Endodermal cell (in vitro differentiated cells): ENCODE data around the gene LARGE1. TPM values are rescaled to one million over a fixed set of nuclear protein-coding genes. Genes with fewer than 3 reads are reported as not detected.

ENCODE experiments used
- DNase-seq: peaks from one replicate; pipeline ENCODE4 v3.0.0-alpha.2; 2017
- H3K27ac ChIP-seq: 2 replicates; pipeline ENCODE4 v1.5.1; 2013; ENCODE audit warnings: mild to moderate bottlenecking, low read depth, low read length, moderate library complexity
- H3K27me3 ChIP-seq: 2 replicates; pipeline ENCODE4 v1.6.1; 2013; ENCODE audit warnings: mild to moderate bottlenecking, low read length, moderate library complexity; ENCODE audit not compliant: insufficient read depth, control insufficient read depth, poor library complexity, severe bottlenecking
- H3K36me3 ChIP-seq: 2 replicates; pipeline ENCODE4 v1.7.0; 2013; ENCODE audit warnings: mild to moderate bottlenecking, low read length, moderate library complexity; ENCODE audit not compliant: control insufficient read depth, insufficient read depth
- H3K4me1 ChIP-seq: one replicate; pipeline ENCODE4 v1.7.0; 2013; ENCODE audit warnings: low read length; ENCODE audit not compliant: control insufficient read depth, insufficient read depth
- H3K4me3 ChIP-seq: 2 replicates; pipeline ENCODE4 v1.5.1; 2013; ENCODE audit warnings: mild to moderate bottlenecking, low read length, moderate library complexity
- H3K9ac ChIP-seq: 2 replicates; pipeline ENCODE4 v1.6.1; 2013; ENCODE audit warnings: mild to moderate bottlenecking, low read length, moderate library complexity; ENCODE audit not compliant: poor library complexity, severe bottlenecking; ENCODE audit errors: extremely low read depth
- H3K9me3 ChIP-seq: 2 replicates; pipeline ENCODE4 v1.6.1; 2013; ENCODE audit warnings: mild to moderate bottlenecking, low read length, moderate library complexity; ENCODE audit not compliant: control insufficient read depth
- H3K27ac Mint-ChIP-seq: 2 replicates; pipeline ENCODE4 v1.8.0; 2020; ENCODE audit warnings: mixed read lengths
- H3K27me3 Mint-ChIP-seq: 2 replicates; pipeline ENCODE4 v1.8.0; 2021; ENCODE audit warnings: mild to moderate bottlenecking, mixed read lengths; ENCODE audit not compliant: insufficient read depth
- H3K36me3 Mint-ChIP-seq: 2 replicates; pipeline ENCODE4 v1.8.0; 2020; ENCODE audit warnings: low read depth, mixed read lengths
- H3K4me1 Mint-ChIP-seq: 2 replicates; pipeline ENCODE4 v1.8.0; 2020; ENCODE audit warnings: mixed read lengths
- H3K4me3 Mint-ChIP-seq: 2 replicates; pipeline ENCODE4 v1.8.0; 2020; ENCODE audit warnings: mild to moderate bottlenecking, moderate library complexity, mixed read lengths
- H3K9me3 Mint-ChIP-seq: 2 replicates; pipeline ENCODE4 v1.8.0; 2020; ENCODE audit warnings: mild to moderate bottlenecking, mixed read lengths
- WGBS, 2 experiments: methylation state at CpG; one replicate each; pipeline versions ENCODE4 v1.1.5 to v1.1.7; 2013; ENCODE audit warnings: missing lambda C conversion rate in 2 of 2, mixed read lengths in 1 of 2; ENCODE audit not compliant: insufficient coverage in 1 of 2, insufficient read length in 1 of 2; 5-methylcytosine and 5-hydroxymethylcytosine counted together
- total RNA-seq, 2 donors: library from RNA; stranded (reverse); fragmentation: NEBNext Ultra II Directional in 1 of 2; extraction: Animal tissue kit (Norgen Biotek cat#: 25700) in 1 of 2; gene quantifications; 2 replicates in 1 of 2; 3 replicates in 1 of 2; pipeline ENCODE4 v1.2.1, GENCODE V29; 2021
- TF ChIP-seq, protein P1 (sequence below): fragments of 200-600 bp; sonication (generic); conservative IDR thresholded peaks from 2 replicates; pipeline ENCODE4 v1.5.0; 2021; ENCODE audit warnings: antibody characterized with exemption, mild to moderate bottlenecking

LARGE1 gene
- total RNA-seq, 2 donors from 2014 or later = 17.5 to 24.3 TPM

DNA sequence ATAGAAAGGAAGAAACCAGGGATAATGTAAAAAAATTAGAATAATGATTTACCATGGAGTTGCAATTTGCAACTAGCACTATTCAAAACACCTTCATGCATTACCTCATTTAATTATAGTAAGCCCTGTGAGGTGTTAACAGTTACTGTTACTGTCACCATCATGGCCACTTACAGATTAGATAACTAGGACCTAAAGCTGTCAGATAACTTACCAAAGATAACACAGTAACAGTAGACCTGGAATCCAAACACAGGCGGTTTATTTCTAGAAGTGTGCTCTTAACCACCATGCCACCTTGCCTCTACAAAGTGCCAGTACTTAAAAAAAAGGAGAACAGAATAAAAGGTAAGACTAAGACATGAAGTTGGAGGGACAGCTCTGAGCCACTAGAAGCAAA, 11.1 kb upstream of the LARGE1 start:
- Histone ChIP-seq H3K27ac (no peak overlapping the region), H3K36me3 (no peaks in the 10 kb centered on the region), H3K27me3 (peaks cover 14% of the 10 kb centered on the region), H3K4me3 (no peak overlapping the region), H3K4me1 (peaks cover 10% of the 10 kb centered on the region), H3K9me3 (no peaks in the 10 kb centered on the region), H3K9ac (no peak overlapping the region)
- WGBS, 2 experiments = 53% methylated on average over 1 of the region's 1 CpG; no CpG with 5 or more reads in 1 of the 2 experiments
- H3K4me3 Mint-ChIP-seq = no peak overlapping the region
- no peak overlapping the region for H3K27ac Mint-ChIP-seq
- TF ChIP-seq, protein P1, sequence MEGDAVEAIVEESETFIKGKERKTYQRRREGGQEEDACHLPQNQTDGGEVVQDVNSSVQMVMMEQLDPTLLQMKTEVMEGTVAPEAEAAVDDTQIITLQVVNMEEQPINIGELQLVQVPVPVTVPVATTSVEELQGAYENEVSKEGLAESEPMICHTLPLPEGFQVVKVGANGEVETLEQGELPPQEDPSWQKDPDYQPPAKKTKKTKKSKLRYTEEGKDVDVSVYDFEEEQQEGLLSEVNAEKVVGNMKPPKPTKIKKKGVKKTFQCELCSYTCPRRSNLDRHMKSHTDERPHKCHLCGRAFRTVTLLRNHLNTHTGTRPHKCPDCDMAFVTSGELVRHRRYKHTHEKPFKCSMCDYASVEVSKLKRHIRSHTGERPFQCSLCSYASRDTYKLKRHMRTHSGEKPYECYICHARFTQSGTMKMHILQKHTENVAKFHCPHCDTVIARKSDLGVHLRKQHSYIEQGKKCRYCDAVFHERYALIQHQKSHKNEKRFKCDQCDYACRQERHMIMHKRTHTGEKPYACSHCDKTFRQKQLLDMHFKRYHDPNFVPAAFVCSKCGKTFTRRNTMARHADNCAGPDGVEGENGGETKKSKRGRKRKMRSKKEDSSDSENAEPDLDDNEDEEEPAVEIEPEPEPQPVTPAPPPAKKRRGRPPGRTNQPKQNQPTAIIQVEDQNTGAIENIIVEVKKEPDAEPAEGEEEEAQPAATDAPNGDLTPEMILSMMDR = no peak
- H3K4me1 Mint-ChIP-seq = peaks cover 14% of the 10 kb centered on the region
- DNase-seq = no peak
- peaks cover 81% of the 10 kb centered on the region for H3K27me3 Mint-ChIP-seq
- no peaks in the 10 kb centered on the region for H3K9me3 Mint-ChIP-seq
- H3K36me3 Mint-ChIP-seq = no peaks in the 10 kb centered on the region

DNA sequence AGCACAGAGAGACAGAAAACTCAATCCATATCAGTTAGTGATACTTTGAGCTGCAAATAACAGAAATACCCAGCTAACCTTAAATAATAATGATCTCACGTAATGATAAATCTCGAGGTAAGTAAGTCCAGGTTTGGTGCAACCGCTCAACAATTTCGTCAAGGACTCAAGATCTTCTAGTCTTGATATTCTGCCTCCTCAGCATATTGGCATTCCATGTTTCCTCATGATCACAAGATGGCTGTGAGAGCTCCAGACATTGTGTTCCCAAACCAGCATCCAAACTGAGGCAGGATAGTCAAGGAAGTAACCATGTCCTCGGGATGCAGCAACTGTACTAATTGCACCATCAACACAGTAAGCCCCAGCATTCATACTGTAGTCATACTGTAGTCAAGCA, 7.5 kb upstream of the LARGE1 start:
- TF ChIP-seq, protein P1 = no peak
- DNase-seq = no peak
- peaks cover 22% of the 10 kb centered on the region for H3K27me3 ChIP-seq
- 91 to 95% methylated on average over 5 of the region's 5 CpGs for WGBS, 2 experiments
- H3K4me3 ChIP-seq = no peak overlapping the region
- no peak overlapping the region for H3K9ac ChIP-seq
- H3K4me1 Mint-ChIP-seq = peaks cover 40% of the 10 kb centered on the region
- H3K27ac ChIP-seq = no peak overlapping the region
- peaks cover 60% of the 10 kb centered on the region for H3K27me3 Mint-ChIP-seq
- no peaks in the 10 kb centered on the region for H3K36me3 ChIP-seq
- no peaks in the 10 kb centered on the region for H3K36me3 Mint-ChIP-seq
- no peak overlapping the region for H3K27ac Mint-ChIP-seq
- peaks cover 17% of the 10 kb centered on the region for H3K4me1 ChIP-seq
- no peak overlapping the region for H3K4me3 Mint-ChIP-seq
- H3K9me3 Mint-ChIP-seq = no peaks in the 10 kb centered on the region
- H3K9me3 ChIP-seq = no peaks in the 10 kb centered on the region

DNA sequence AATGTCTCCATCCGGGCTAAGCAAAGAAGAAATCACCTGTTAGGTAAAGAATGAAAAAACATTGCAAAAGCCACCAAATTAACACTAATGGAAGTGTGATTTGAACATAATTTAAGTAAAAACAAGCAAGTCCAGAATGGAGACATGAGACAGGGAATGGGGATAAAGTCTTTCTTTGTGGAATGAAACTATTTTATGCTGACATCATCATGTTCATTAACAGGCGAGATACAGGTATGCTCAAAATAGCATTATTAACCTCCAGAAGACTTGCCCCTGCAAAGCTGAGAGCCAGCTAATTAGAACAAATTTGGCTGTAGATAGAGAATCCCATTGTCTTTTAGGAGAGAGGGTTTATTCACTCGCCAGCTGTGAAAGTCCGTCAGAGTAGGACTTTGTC, 4.9 kb upstream of the LARGE1 start:
- TF ChIP-seq, protein P1 = no peak
- H3K27ac ChIP-seq = no peak overlapping the region
- H3K4me3 ChIP-seq = no peak overlapping the region
- Mint-ChIP-seq H3K4me1 (peaks cover 39% of the 10 kb centered on the region), H3K36me3 (no peaks in the 10 kb centered on the region), H3K4me3 (no peak overlapping the region), H3K9me3 (no peaks in the 10 kb centered on the region), H3K27me3 (peaks cover 54% of the 10 kb centered on the region), H3K27ac (no peak overlapping the region)
- no peaks in the 10 kb centered on the region for H3K9me3 ChIP-seq
- no peaks in the 10 kb centered on the region for H3K36me3 ChIP-seq
- DNase-seq = no peak
- peaks cover 14% of the 10 kb centered on the region for H3K4me1 ChIP-seq
- H3K9ac ChIP-seq = no peak overlapping the region
- peaks cover 26% of the 10 kb centered on the region for H3K27me3 ChIP-seq
- 61 to 67% methylated on average over 3 to 4 of the region's 4 CpGs for WGBS, 2 experiments
